T47D (cell line): ENCODE data around the gene STK39.

Experiments used
- DNase-seq, 2 experiments: peaks; one replicate each; pipeline versions ENCODE4 v3.0.0 to v3.0.0-alpha.2; 2011 to 2012; ENCODE audit warnings: low read depth in 1 of 2, low spot score in 1 of 2
- JUND ChIP-seq: IDR thresholded peaks from 2 replicates; pipeline ENCODE4 v1.6.1; 2012; ENCODE audit warnings: low read depth
- in situ Hi-C: cut with HindIII; loops from 2 replicates; pipeline ENCODE4 v1.10.0; 2016; ENCODE audit warnings: low sequenced_read_pairs, low pct_unique_long_range_greater_than_20kb

The STK39 gene

DNA sequence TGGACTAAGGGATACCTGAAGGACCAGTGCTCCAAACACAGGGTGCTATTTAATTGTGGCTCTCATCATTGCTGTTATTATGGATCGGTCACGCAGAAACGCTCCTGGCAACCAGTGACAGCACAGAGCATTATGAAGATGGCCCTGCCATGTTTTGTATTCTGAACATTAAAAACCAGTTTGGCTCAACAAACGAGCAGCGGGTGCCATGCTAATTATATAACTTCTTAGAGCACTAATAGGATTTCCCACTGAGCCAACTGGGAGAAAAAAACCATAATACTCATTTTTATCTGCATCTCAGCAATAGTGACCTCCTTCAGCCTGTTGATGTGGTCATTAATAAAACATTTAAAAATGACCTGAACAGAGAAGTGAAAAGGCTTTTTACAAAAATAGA, 212.8 kb downstream of the STK39 start:
- DNase-seq = no peak
- no peak for TF ChIP-seq JUND
- in situ Hi-C loops = no loop called here

- no peak for TF ChIP-seq JUND
- in situ Hi-C loops = no loop called here
- DNase-seq = no peak
Measured at GRCh38 chr2:168033966-168034365, 213.4 kb downstream of the STK39 start.

- DNase-seq = no peak
- TF ChIP-seq JUND = no peak
- in situ Hi-C loops = no loop called here
Measured at GRCh38 chr2:168032091-168032490, 215.3 kb downstream of the STK39 start.

- in situ Hi-C loops = no loop called here
- TF ChIP-seq JUND = no peak
- no peak for DNase-seq
Measured at GRCh38 chr2:168030862-168031624, 216.4 kb downstream of the STK39 start.

- TF ChIP-seq JUND = no peak
Measured at GRCh38 chr2:168029071-168029470, 218.3 kb downstream of the STK39 start.

GRCh38 chr2:168028362-168028761, 219.0 kb downstream of the STK39 start:
- in situ Hi-C loops = no loop called here
- DNase-seq = no peak
- no peak for TF ChIP-seq JUND

More at GRCh38 chr2:168029071-168029470, 218.3 kb downstream of the STK39 start:
- no peak for DNase-seq
- in situ Hi-C loops = no loop called here

GRCh38 chr2:168025487-168026202, 221.8 kb downstream of the STK39 start:
- TF ChIP-seq JUND = no peak
- in situ Hi-C loops = no loop called here
- DNase-seq = no peak

GRCh38 chr2:168024459-168024858, 222.9 kb downstream of the STK39 start:
- TF ChIP-seq JUND = no peak

GRCh38 chr2:168021800-168022587, 225.4 kb downstream of the STK39 start:
- TF ChIP-seq JUND = no peak
- DNase-seq = no peak
- in situ Hi-C loops = no loop called here

More at GRCh38 chr2:168024459-168024858, 222.9 kb downstream of the STK39 start:
- DNase-seq = no peak
- in situ Hi-C loops = no loop called here

GRCh38 chr2:168015274-168015953, 232.0 kb downstream of the STK39 start:
- no peak for TF ChIP-seq JUND
- in situ Hi-C loops = no loop called here
- no peak for DNase-seq

DNA sequence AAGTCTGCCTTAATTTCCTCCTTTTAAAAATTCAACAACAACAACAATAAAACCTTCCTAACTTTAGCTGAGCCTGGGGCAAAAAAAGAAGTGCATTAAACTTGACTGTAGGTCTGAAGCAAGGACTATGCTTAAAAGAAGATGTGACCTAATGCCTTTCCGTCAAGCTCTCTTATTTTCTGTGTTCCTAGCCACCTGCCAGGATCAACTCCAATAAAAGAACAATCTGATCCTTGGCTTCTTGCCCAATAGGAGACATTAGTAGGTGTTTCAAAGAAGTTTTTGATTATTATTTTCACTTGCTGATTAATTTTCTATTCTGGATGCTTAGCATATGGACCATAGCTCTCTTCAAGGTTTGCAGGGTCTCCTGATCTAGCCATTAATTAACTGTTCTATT, 237.5 kb downstream of the STK39 start:
- in situ Hi-C loops = no loop called here
- DNase-seq = no peak
- TF ChIP-seq JUND = no peak

DNA sequence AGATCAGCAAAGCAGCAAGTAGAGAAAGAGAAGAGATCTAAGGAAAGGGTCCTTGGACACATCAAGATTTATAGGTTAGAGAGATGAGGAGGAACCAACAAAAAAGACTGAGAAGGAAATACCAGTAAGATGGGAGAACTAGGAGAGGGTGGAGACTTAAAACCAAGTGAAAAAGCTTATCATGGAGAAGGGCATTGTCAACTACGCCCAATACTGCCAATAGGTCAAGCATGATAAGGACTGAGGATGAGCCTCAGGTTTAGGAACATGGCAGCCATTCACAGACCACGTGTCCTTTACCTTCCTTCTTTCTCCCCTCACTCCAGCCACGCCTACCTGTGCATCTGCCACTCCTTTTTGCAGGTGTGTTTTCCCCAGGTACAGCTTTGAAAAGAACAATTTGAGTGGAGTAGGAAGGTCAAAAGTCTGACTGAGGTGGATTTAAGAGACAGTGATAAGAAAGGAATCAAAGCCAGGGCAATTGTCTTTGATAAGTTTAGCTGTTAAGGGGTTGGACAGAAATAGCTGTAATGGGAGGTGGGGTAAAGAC, 238.7 kb downstream of the STK39 start:
- TF ChIP-seq JUND = no peak
- no peak for DNase-seq
- in situ Hi-C loops = no loop called here
